WTC11 (cell line): ENCODE measurements around the gene NRXN2.

ENCODE experiments used
- CTCF ChIP-seq: fragments of 200-600 bp; IDR thresholded peaks from 2 replicates; pipeline ENCODE4 v1.8.0; 2022; ENCODE audit warnings: antibody characterized with exemption
- HMGXB4 ChIP-seq: sonication (generic); formaldehyde crosslinking; IDR thresholded peaks from 2 replicates; pipeline ENCODE4 v1.8.1; 2023; ENCODE audit warnings: mild to moderate bottlenecking, moderate library complexity, missing genetic modification reagents

- TF ChIP-seq CTCF (no peak), HMGXB4 (CRISPR knock-in tag) (no peak)
Observed at GRCh38 chr11:64753380-64754123, 30.6 kb upstream of the NRXN2 start.
